LNCaP clone FGC (cell line): ENCODE measurements around the gene SIT1.

Source experiments
- DNase-seq: peaks from one replicate; pipeline ENCODE4 v3.0.0-alpha.2; 2011; ENCODE audit warnings: low read depth
- H3K4me3 ChIP-seq: 2 replicates; pipeline ENCODE4 v1.5.1; 2011; ENCODE audit warnings: mild to moderate bottlenecking, low read depth, low read length, control low read depth
- CTCF ChIP-seq: IDR thresholded peaks from 2 replicates; pipeline ENCODE4 v1.5.1; 2012; ENCODE audit warnings: mild to moderate bottlenecking; ENCODE audit not compliant: control insufficient read depth, insufficient read depth; ENCODE audit errors: extremely low read depth

Gene SIT1

GRCh38 chr9:35675732-35676392 lies 25.1 kb upstream of the SIT1 start:
- TF ChIP-seq CTCF: no peak
- no peak for DNase-seq
- H3K4me3 ChIP-seq: no peak overlapping the region

GRCh38 chr9:35675204-35675603 lies 24.5 kb upstream of the SIT1 start:
- no peak for TF ChIP-seq CTCF
- DNase-seq: no peak
- no peak overlapping the region for H3K4me3 ChIP-seq

- DNase-seq: no peak
- TF ChIP-seq CTCF: no peak
- no peak overlapping the region for H3K4me3 ChIP-seq
These were observed 23.3 kb upstream of the SIT1 start for GRCh38 chr9:35674025-35674361.

- no peak within 1 kb of the TSS for H3K4me3 ChIP-seq
- no peak for DNase-seq
- TF ChIP-seq CTCF: no peak
These were observed 22.6 kb upstream of the SIT1 start, which contains the start of gene CA9 for GRCh38 chr9:35673132-35674024. CA9 (plus strand) TSS chr9:35673928; CDS start chr9:35673960, 32 bp downstream.

GRCh38 chr9:35669331-35670145 lies 18.8 kb upstream of the SIT1 start:
- DNase-seq: no peak
- no peak overlapping the region for H3K4me3 ChIP-seq
- TF ChIP-seq CTCF: no peak

GRCh38 chr9:35667939-35668338 lies 17.2 kb upstream of the SIT1 start:
- no peak for DNase-seq
- no peak for TF ChIP-seq CTCF
- H3K4me3 ChIP-seq: no peak overlapping the region
